Kidney epithelial cell (primary cell): ENCODE results near the gene FAM13B. TPM values are rescaled to one million over a fixed set of nuclear protein-coding genes. Genes with fewer than 3 reads are reported as not detected.
A peak's percentile ranks its signal among the peaks of the same experiment; 100 is the strongest.

ENCODE experiments used
- DNase-seq: peaks from one replicate; pipeline ENCODE4 v3.0.0-alpha.2; 2010; ENCODE audit warnings: low read depth
- H3K27me3 ChIP-seq: 2 replicates; pipeline ENCODE4 v1.6.0; 2011; ENCODE audit warnings: low read length; ENCODE audit not compliant: control insufficient read depth, insufficient read depth
- H3K36me3 ChIP-seq: 2 replicates; pipeline ENCODE4 v1.5.1; 2011; ENCODE audit warnings: low read length; ENCODE audit not compliant: control insufficient read depth, insufficient read depth
- H3K4me3 ChIP-seq: 2 replicates; pipeline ENCODE4 v1.5.1; 2011; ENCODE audit warnings: low read depth, mild to moderate bottlenecking, control low read depth, low read length
- total RNA-seq: library from RNA; depleted of rRNA; stranded (reverse); fragments of >200 nt; gene quantifications from 2 replicates; pipeline ENCODE4 v1.2.3, GENCODE V29; 2015
- TF ChIP-seq, protein P1 (sequence below): IDR thresholded peaks from 2 replicates; pipeline ENCODE4 v1.5.1; 2011; ENCODE audit warnings: mild to moderate bottlenecking, moderate library complexity, low read length, control low read depth, inconsistent platforms; ENCODE audit not compliant: insufficient read depth, poor library complexity, severe bottlenecking

The FAM13B gene
- total RNA-seq, 1 donor from 2014 or later: 14.4 TPM

DNA sequence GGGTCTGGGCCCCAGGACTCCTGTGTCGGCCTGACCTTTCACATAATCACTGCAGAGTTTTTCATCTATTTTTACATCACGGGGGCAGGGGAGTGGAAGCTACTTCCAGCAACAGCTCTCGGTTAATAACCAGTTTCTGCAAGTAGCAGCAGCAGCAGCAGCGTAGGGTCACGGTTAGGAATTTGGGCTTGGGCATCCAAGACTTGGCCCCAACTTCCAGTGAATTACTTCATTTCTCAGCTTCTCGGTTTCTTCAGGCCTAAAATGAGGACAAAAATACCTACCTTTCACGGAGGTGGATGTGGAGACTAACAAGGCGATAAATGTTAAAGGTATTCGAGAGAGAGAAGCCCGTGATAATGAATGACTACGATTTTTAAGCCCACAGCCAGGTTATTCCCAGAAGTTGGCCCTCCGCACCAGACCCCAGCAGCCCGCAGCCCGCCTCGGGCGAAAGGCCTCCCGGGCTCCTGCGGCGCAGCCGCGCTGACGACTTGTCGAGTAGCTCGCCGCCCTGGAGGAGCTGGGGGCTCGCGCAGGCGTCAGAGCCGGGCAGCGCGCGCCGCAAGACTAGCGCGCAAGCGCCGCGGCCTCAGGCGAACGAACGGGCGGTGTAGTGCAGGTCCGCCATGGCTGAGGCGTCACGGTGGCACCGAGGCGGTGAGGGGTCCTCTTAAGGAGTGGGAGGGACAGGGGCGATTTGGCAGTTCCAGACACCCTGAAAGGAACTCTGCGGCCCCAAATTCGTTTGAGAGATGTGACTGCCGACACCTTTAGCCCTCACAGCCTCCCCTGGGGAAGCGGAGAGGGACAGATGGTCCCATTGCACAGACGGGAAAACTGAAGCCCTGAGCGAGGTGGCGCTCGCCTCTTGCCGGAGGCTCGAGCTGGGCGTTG lies 143.8 kb downstream of the FAM13B start, which contains the start of gene PKD2L2:
PKD2L2 (plus strand) TSS at position 595 of the 897 bp plus-strand sequence; CDS start at position 630, 35 bp downstream.
- H3K27me3 ChIP-seq: no peaks in the 10 kb centered on the region
- TF ChIP-seq, protein P1, sequence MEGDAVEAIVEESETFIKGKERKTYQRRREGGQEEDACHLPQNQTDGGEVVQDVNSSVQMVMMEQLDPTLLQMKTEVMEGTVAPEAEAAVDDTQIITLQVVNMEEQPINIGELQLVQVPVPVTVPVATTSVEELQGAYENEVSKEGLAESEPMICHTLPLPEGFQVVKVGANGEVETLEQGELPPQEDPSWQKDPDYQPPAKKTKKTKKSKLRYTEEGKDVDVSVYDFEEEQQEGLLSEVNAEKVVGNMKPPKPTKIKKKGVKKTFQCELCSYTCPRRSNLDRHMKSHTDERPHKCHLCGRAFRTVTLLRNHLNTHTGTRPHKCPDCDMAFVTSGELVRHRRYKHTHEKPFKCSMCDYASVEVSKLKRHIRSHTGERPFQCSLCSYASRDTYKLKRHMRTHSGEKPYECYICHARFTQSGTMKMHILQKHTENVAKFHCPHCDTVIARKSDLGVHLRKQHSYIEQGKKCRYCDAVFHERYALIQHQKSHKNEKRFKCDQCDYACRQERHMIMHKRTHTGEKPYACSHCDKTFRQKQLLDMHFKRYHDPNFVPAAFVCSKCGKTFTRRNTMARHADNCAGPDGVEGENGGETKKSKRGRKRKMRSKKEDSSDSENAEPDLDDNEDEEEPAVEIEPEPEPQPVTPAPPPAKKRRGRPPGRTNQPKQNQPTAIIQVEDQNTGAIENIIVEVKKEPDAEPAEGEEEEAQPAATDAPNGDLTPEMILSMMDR: no peak
- DNase-seq: peak; percentile 51
- peak within 1 kb of the TSS; percentile 38 for H3K4me3 ChIP-seq
- H3K36me3 ChIP-seq: no peaks in the 10 kb centered on the region

GRCh38 chr5:137888466-137888862 lies 144.4 kb downstream of the FAM13B start:
- H3K27me3 ChIP-seq: no peaks in the 10 kb centered on the region
- TF ChIP-seq, protein P1: no peak
- H3K36me3 ChIP-seq: no peaks in the 10 kb centered on the region
- no peak for DNase-seq
- H3K4me3 ChIP-seq: peak overlapping the region; percentile 38

Other genes starting within 250 kb of the FAM13B start
- gene MYOT, start 165.2 kb downstream of the FAM13B start, total RNA-seq: not detected in 2 replicates
- not detected in 2 replicates for gene PKD2L2, start 143.6 kb downstream of the FAM13B start, total RNA-seq
- gene WNT8A, start 51.0 kb upstream of the FAM13B start, total RNA-seq: not detected in 2 replicates
- 4.6 and 7.9 TPM in 2 replicates for gene NME5, start 106.3 kb upstream of the FAM13B start, total RNA-seq
- 21.2 and 21.5 TPM in 2 replicates for gene BRD8, start 145.6 kb upstream of the FAM13B start, total RNA-seq
- gene KIF20A, start 146.0 kb upstream of the FAM13B start, total RNA-seq: 4.4 and 4.6 TPM in 2 replicates
- gene CDC23, start 180.2 kb upstream of the FAM13B start, total RNA-seq: 23.8 and 27.0 TPM in 2 replicates
- 0.08 TPM in 1 of 2 replicates, not detected in the other for gene GFRA3, start 241.5 kb upstream of the FAM13B start, total RNA-seq